ENCODE measurements around the gene TOLLIP. TPM values are rescaled to one million over a fixed set of nuclear protein-coding genes. Genes with fewer than 3 reads are reported as not detected.

The TOLLIP gene
- total RNA-seq, 1 donor from 2014 or later, result 67.5 TPM

DNA sequence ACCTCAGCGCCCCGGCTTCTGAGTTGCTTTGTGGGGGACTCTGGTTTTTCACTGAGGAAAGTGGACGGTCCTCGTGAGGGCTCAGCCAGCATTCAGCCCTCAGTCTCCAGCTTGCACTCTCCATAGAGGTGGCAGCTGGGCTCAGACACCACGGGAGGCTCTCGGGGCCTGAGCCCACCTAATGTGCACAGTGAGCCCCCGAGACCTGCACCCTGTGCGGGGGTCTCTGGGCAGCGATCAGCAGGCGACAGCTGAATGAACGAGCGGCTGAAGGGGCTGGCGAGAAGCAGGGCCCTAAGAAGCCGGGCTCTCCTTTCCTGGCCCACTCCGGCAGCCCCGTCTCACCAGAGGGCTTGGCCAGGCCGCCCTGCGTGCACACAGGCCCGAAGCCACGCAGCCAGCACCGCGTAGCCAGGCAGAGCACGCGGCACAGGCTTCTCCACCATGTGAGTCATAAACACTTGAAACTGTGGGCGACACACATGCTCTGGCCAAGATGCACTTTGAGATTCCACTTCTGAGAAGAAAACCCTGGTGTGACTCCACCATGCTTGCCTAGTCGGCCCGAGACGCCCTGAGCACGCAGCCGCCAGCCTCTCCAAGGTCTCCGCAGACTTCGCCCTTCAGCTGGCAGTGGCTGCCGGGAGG is 28.0 kb downstream of the TOLLIP start:
- Mint-ChIP-seq H3K27me3 (ENCODE audit: unreplicated experiment) (peaks cover 8% of the 10 kb centered on the region), H3K4me3 (ENCODE audit: unreplicated experiment) (no peak overlapping the region), H3K4me1 (ENCODE audit: low read depth, unreplicated experiment) (peaks cover 6% of the 10 kb centered on the region), H3K9me3 (ENCODE audit: unreplicated experiment) (peaks cover 3% of the 10 kb centered on the region), H3K27ac (ENCODE audit: unreplicated experiment) (no peak overlapping the region), H3K36me3 (ENCODE audit: unreplicated experiment) (no peaks in the 10 kb centered on the region)
- TF ChIP-seq, protein P1, sequence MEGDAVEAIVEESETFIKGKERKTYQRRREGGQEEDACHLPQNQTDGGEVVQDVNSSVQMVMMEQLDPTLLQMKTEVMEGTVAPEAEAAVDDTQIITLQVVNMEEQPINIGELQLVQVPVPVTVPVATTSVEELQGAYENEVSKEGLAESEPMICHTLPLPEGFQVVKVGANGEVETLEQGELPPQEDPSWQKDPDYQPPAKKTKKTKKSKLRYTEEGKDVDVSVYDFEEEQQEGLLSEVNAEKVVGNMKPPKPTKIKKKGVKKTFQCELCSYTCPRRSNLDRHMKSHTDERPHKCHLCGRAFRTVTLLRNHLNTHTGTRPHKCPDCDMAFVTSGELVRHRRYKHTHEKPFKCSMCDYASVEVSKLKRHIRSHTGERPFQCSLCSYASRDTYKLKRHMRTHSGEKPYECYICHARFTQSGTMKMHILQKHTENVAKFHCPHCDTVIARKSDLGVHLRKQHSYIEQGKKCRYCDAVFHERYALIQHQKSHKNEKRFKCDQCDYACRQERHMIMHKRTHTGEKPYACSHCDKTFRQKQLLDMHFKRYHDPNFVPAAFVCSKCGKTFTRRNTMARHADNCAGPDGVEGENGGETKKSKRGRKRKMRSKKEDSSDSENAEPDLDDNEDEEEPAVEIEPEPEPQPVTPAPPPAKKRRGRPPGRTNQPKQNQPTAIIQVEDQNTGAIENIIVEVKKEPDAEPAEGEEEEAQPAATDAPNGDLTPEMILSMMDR (IDR thresholded peaks at IDR 0.05; ENCODE audit: partially characterized antibody, unreplicated experiment), result no peak
- DNase-seq, result no peak

- TF ChIP-seq, protein P1 (IDR thresholded peaks at IDR 0.05; ENCODE audit: partially characterized antibody, unreplicated experiment), result no peak
- Mint-ChIP-seq H3K4me3 (ENCODE audit: unreplicated experiment) (peak overlapping the region; percentile 18), H3K36me3 (ENCODE audit: unreplicated experiment) (no peaks in the 10 kb centered on the region), H3K27me3 (ENCODE audit: unreplicated experiment) (peaks cover 8% of the 10 kb centered on the region), H3K27ac (ENCODE audit: unreplicated experiment) (no peak overlapping the region), H3K9me3 (ENCODE audit: unreplicated experiment) (peaks cover 5% of the 10 kb centered on the region), H3K4me1 (ENCODE audit: low read depth, unreplicated experiment) (peaks cover 6% of the 10 kb centered on the region)
- no peak for DNase-seq
Measured at GRCh38 chr11:1280116-1281035, 29.1 kb downstream of the TOLLIP start.

- Mint-ChIP-seq H3K27me3 (ENCODE audit: unreplicated experiment) (peaks cover 5% of the 10 kb centered on the region), H3K4me1 (ENCODE audit: low read depth, unreplicated experiment) (peaks cover 6% of the 10 kb centered on the region), H3K36me3 (ENCODE audit: unreplicated experiment) (no peaks in the 10 kb centered on the region), H3K27ac (ENCODE audit: unreplicated experiment) (peak overlapping the region; percentile 48), H3K9me3 (ENCODE audit: unreplicated experiment) (peaks cover 5% of the 10 kb centered on the region), H3K4me3 (ENCODE audit: unreplicated experiment) (no peak overlapping the region)
- TF ChIP-seq, protein P1 (IDR thresholded peaks at IDR 0.05; ENCODE audit: partially characterized antibody, unreplicated experiment), result no peak
- DNase-seq, result no peak
Measured at GRCh38 chr11:1279674-1280055, 29.8 kb downstream of the TOLLIP start.

- no peak for DNase-seq
- Mint-ChIP-seq H3K36me3 (ENCODE audit: unreplicated experiment) (no peaks in the 10 kb centered on the region), H3K4me1 (ENCODE audit: low read depth, unreplicated experiment) (peaks cover 6% of the 10 kb centered on the region), H3K9me3 (ENCODE audit: unreplicated experiment) (peaks cover 5% of the 10 kb centered on the region), H3K4me3 (ENCODE audit: unreplicated experiment) (no peak overlapping the region), H3K27ac (ENCODE audit: unreplicated experiment) (peak overlapping the region; percentile 48), H3K27me3 (ENCODE audit: unreplicated experiment) (peaks cover 5% of the 10 kb centered on the region)
- TF ChIP-seq, protein P1 (IDR thresholded peaks at IDR 0.05; ENCODE audit: partially characterized antibody, unreplicated experiment), result no peak
Measured at GRCh38 chr11:1278766-1279673, 30.4 kb downstream of the TOLLIP start.
